ENCODE results near the gene DVL2. TPM values are rescaled to one million over a fixed set of nuclear protein-coding genes. Genes with fewer than 3 reads are reported as not detected.

DVL2 gene
- total and polyA plus RNA-seq, 2 donors (not counting 1 experiment from before 2014, with no cell fraction given) = 8.1 to 91.8 TPM

GRCh38 chr17:7190276-7190917, 43.9 kb downstream of the DVL2 start:
- no peaks in the 10 kb centered on the region for H3K9me3 ChIP-seq (ENCODE audit: control insufficient read depth, insufficient read depth, low read depth, low read length)
- no peaks in the 10 kb centered on the region for H4K20me1 ChIP-seq (ENCODE audit: control insufficient read depth, extremely low read depth, insufficient read depth, low read length)
- no peak overlapping the region for H3K4me2 ChIP-seq (ENCODE audit: extremely low read depth, insufficient read depth, low read length)
- H3K27ac ChIP-seq (ENCODE audit: insufficient read depth, low read length) = no peak overlapping the region
- no peaks in the 10 kb centered on the region for H3K79me2 ChIP-seq (ENCODE audit: control insufficient read depth, insufficient read depth, low read length)
- DNase-seq (ENCODE audit: low read depth in 2 of 2) = no peak
- no peak for TF ChIP-seq EZH2 (IDR thresholded peaks at IDR 0.05; ENCODE audit: low read length, missing control alignments)
- TF ChIP-seq CTCF (conservative IDR thresholded peaks at IDR 0.05 in 1 of 2, IDR thresholded peaks at IDR 0.05 in 1 of 2; ENCODE audit: low read depth in 1 of 2, low read length in 2 of 2) = no peak
- no peak overlapping the region for H3K4me3 ChIP-seq (replicated peaks in 1 of 4; ENCODE audit: control extremely low read depth in 1 of 4, insufficient read depth in 1 of 4, low read depth in 3 of 4, low read length in 4 of 4)
- no peak overlapping the region for H2AFZ ChIP-seq (ENCODE audit: low read length)
- H3K36me3 ChIP-seq (ENCODE audit: control insufficient read depth, insufficient read depth, low read length) = peaks cover 9% of the 10 kb centered on the region
- H3K4me1 ChIP-seq (ENCODE audit: control insufficient read depth, extremely low read depth, insufficient read depth, low read length) = no peaks in the 10 kb centered on the region
- no peaks in the 10 kb centered on the region for H3K27me3 ChIP-seq (ENCODE audit: control insufficient read depth, insufficient read depth, low read length)
- no peak overlapping the region for H3K9ac ChIP-seq (ENCODE audit: insufficient read depth, low read length)

- DNase-seq (ENCODE audit: low read depth in 2 of 2) = no peak
- H3K79me2 ChIP-seq (ENCODE audit: control insufficient read depth, insufficient read depth, low read length) = no peaks in the 10 kb centered on the region
- H3K36me3 ChIP-seq (ENCODE audit: control insufficient read depth, insufficient read depth, low read length) = peaks cover 2% of the 10 kb centered on the region
- no peak overlapping the region for H3K27ac ChIP-seq (ENCODE audit: insufficient read depth, low read length)
- H3K9ac ChIP-seq (ENCODE audit: insufficient read depth, low read length) = no peak overlapping the region
- no peak overlapping the region for H3K4me2 ChIP-seq (ENCODE audit: extremely low read depth, insufficient read depth, low read length)
- H3K9me3 ChIP-seq (ENCODE audit: control insufficient read depth, insufficient read depth, low read depth, low read length) = no peaks in the 10 kb centered on the region
- no peak overlapping the region for H2AFZ ChIP-seq (ENCODE audit: low read length)
- H4K20me1 ChIP-seq (ENCODE audit: control insufficient read depth, extremely low read depth, insufficient read depth, low read length) = no peaks in the 10 kb centered on the region
- H3K4me1 ChIP-seq (ENCODE audit: control insufficient read depth, extremely low read depth, insufficient read depth, low read length) = no peaks in the 10 kb centered on the region
- no peak overlapping the region for H3K4me3 ChIP-seq (replicated peaks in 1 of 4; ENCODE audit: control extremely low read depth in 1 of 4, insufficient read depth in 1 of 4, low read depth in 3 of 4, low read length in 4 of 4)
- H3K27me3 ChIP-seq (ENCODE audit: control insufficient read depth, insufficient read depth, low read length) = no peaks in the 10 kb centered on the region
- TF ChIP-seq CTCF (conservative IDR thresholded peaks at IDR 0.05 in 1 of 2, IDR thresholded peaks at IDR 0.05 in 1 of 2; ENCODE audit: low read depth in 1 of 2, low read length in 2 of 2) (peak; percentile 5 to 21), EZH2 (IDR thresholded peaks at IDR 0.05; ENCODE audit: low read length, missing control alignments) (no peak)
Observed at GRCh38 chr17:7186241-7186640, 48.1 kb downstream of the DVL2 start.

DNA sequence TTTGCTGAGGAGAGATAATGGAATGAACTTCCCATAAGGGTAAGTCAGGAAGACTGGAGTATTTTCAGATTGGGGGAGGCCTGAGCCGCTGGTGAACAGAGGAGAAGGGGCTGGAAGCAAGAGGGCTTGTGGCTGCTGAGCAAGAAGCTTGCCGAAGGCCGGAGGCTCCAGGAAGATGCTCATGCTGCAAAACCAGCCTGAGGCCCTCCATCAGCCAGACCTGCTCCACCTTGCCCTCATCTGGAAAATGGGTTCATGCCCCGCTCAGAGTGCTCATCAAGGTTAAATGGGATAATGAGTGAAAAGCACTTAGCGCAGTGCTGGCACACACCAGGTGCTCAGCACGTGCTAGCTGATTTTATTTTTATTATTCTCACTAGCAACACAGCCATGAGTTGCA, 49.7 kb downstream of the DVL2 start:
- TF ChIP-seq CTCF (conservative IDR thresholded peaks at IDR 0.05 in 1 of 2, IDR thresholded peaks at IDR 0.05 in 1 of 2; ENCODE audit: low read depth in 1 of 2, low read length in 2 of 2) (no peak), EZH2 (IDR thresholded peaks at IDR 0.05; ENCODE audit: low read length, missing control alignments) (no peak)
- Histone ChIP-seq H3K36me3 (ENCODE audit: control insufficient read depth, insufficient read depth, low read length) (no peaks in the 10 kb centered on the region), H3K9ac (ENCODE audit: insufficient read depth, low read length) (no peak overlapping the region), H3K4me2 (ENCODE audit: extremely low read depth, insufficient read depth, low read length) (no peak overlapping the region), H3K4me3 (replicated peaks in 1 of 4; ENCODE audit: control extremely low read depth in 1 of 4, insufficient read depth in 1 of 4, low read depth in 3 of 4, low read length in 4 of 4) (no peak overlapping the region), H3K79me2 (ENCODE audit: control insufficient read depth, insufficient read depth, low read length) (no peaks in the 10 kb centered on the region), H3K4me1 (ENCODE audit: control insufficient read depth, extremely low read depth, insufficient read depth, low read length) (no peaks in the 10 kb centered on the region), H4K20me1 (ENCODE audit: control insufficient read depth, extremely low read depth, insufficient read depth, low read length) (no peaks in the 10 kb centered on the region), H3K27me3 (ENCODE audit: control insufficient read depth, insufficient read depth, low read length) (no peaks in the 10 kb centered on the region), H3K27ac (ENCODE audit: insufficient read depth, low read length) (no peak overlapping the region), H3K9me3 (ENCODE audit: control insufficient read depth, insufficient read depth, low read depth, low read length) (no peaks in the 10 kb centered on the region), H2AFZ (ENCODE audit: low read length) (no peak overlapping the region)
- DNase-seq (ENCODE audit: low read depth in 2 of 2) = no peak
